Stimulated activated CD4-positive, alpha-beta T cell treated with anti-CD3 and anti-CD28 coated beads, TNF-alpha, amount 100 ng/mL, for 1 hour (primary cell): Measurements from ENCODE around the gene GALNT16.
A peak's percentile ranks its signal among the peaks of the same experiment; 100 is the strongest.
"Not testable (repeated sequence)": the region's sequence is repeated elsewhere in the genome, so short reads cannot be mapped to it uniquely, and the experiment has no call there.

ENCODE experiments used
- DNase-seq, 3 donors: peaks; one replicate each; pipeline ENCODE4 v3.0.0-alpha.2; 2020; ENCODE audit warnings: low read depth in 3 of 3, low spot score in 1 of 3

Gene GALNT16

GRCh38 chr14:69259168-69259526 lies 811 bp upstream of the GALNT16 start:
- no peak for DNase-seq

- DNase-seq, result no peak
Observed at GRCh38 chr14:69260190-69260860, 367 bp downstream of the GALNT16 start.

GRCh38 chr14:69260861-69261564 lies 1.1 kb downstream of the GALNT16 start:
- DNase-seq, result peak in 1 of 3 donors; percentile 28

DNA sequence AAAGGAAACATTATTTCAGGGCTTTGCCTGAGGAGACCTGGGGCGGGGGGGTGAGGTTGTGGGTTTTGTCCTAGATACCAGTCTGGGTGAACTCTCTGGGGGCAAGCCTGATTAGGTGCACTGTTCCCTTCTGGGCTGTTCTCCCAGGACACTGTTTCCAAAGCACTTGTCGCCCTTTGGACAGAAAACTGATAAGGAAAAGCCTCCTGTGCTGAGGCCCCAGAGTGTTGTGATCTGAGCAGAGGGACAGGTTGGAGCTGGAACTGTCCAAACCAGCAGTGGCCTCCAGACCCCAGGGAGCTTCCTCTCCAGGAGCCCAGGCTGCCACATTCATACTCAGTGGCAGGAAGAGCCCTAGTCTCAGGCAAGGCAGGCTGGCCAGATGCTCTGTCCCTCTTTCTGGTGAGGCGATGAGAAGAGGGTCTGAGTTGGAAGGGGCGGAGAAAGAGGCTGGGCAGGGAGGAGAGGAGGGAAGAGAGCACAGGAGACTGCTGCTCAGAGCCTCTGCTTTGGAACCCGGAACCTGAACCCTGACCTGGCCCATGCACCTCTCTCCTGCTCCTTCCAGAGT lies 1.9 kb downstream of the GALNT16 start:
- no peak for DNase-seq

DNA sequence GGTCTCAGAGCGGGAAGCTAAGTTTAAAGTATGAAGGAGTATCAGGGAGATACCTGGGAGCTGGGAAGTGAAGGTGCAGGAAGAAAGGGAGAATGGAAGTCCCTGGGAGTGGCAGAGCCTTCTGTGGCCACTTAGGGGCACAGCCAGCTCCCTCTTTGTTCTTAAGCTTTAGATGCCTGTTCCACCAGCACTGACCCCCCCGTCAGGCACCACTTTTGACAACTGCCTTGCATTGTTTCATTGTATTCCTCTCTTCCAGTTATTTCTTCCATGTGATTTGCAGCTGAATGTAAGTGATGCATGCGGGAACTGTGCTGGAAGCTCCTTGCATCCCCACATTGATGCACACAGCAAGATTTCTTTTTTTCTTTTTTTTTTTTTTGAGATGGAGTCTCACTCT lies 2.6 kb downstream of the GALNT16 start:
- DNase-seq, result no peak

GRCh38 chr14:69263364-69263763 lies 3.4 kb downstream of the GALNT16 start:
- no peak for DNase-seq

GRCh38 chr14:69263771-69264170 lies 3.8 kb downstream of the GALNT16 start:
- DNase-seq, result no peak

- no peak for DNase-seq
Observed at GRCh38 chr14:69266572-69267345, 6.8 kb downstream of the GALNT16 start.

- DNase-seq, result no peak
Observed at GRCh38 chr14:69267492-69267891, 7.5 kb downstream of the GALNT16 start.

DNA sequence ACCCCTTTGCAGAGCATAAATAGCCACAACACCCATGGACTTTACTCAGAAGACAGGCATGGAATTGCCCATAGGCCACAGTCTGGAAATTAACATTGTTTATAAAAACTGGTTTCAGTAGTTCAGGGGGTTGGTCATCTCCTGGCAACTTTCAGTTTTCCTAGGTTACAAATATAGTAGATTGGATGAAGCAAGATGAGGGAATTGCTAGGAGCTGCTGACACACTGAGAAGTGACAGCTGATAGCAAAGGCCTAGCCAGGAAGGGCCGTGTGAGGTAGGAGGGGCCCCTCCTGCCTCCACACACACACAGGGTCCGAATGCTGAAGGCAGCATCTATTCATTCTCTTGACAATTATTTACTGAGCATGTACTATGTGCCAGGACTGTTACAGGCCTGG lies 8.3 kb downstream of the GALNT16 start:
- no peak for DNase-seq

DNA sequence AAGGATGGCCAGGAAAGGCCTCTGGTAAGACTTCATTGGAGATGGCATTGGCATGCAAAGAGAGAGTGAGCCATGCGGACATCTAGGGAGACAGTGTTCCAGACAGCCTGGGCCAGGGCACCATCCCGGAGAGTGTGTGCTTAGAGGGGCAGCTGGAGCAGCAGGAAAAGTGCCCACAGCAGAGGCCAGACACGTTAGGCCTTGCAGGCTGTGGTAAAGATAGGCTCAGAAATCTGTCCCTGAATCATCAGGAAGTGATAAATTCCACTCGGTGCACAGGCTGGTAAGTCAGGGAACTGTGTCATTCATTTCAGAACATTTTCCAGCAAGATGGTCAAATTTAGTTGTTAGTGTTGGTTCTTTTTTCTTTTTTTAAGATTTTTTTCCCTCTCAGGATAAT lies 8.8 kb downstream of the GALNT16 start:
- DNase-seq, result no peak

DNA sequence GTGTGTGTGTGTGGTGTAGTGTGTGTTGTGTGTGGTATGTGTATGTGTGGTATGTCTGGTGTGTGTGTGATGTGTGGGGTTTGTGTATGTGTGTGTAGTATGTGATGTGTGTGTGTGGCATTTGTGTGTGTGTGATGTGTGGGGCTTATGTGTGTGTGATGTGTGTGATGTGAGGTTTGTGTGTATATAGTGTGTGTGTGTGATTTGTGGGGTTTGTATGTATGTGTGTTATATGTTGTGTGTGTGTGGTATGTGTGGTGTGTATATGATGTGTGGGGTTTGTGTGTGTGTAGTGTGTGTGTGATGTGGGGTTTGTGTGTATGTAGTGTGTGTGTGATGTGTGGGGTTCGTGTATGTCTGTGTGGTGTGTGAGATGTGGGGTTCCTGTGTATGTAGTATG lies 9.4 kb downstream of the GALNT16 start:
- no peak for DNase-seq

DNA sequence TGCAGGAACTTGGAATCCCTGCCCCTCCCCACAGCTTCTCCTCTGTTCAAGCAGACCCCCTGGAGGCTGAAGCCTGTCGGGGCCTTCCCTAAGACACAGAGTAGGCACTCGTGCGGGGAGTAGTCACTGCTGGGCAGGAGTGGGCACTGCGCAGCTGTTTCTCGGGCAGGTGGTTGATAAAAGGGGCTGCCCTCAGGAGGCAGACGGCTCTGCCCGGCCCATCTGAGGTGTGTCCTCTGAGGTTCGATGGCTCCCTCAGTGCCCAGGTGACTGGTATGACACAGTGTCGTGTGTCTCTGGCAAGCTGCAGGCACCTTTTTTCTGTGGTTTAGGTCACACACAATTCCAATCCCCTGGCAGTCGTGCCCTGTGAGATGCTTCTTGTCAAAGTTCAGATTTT lies 10.1 kb downstream of the GALNT16 start:
- DNase-seq, result no peak

GRCh38 chr14:69270795-69271708 lies 11.1 kb downstream of the GALNT16 start:
- no peak for DNase-seq

DNA sequence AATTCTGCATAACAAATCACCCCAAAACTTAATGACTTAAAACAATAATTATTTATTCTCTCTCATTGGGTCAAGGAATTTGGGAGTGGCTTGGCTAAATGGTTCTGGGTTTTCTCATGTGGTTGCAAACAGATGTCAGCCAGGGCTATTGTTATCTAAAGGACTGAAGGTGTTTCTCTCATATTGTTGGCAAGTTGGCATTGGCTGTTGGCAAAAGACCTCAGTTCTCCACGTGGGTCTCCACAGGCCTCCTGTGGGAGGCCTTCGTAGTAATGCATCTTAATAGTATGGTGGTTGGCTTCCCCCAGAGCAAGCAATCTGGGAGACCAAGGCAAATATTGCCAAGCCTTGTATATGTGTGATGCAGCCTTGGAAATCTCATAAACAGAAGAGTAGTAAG lies 14.4 kb downstream of the GALNT16 start:
- no peak for DNase-seq

DNA sequence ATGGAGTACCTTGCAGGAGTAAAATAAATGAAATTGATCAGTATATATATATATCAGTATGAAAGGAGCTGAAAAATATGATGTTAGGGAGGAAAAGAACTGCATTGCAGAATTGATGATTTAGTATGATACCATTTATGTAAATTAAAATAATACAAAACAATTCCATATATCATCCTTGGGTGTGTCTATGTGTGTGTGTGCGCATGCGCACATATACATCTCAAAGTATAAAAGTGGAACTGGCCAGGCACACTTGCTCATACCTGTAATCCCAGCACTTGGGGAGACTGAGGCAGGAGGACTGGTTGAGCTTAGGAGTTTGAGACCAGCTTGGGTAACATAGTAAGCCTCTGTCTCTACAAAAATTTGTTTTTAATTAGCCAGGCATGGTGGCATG lies 15.4 kb downstream of the GALNT16 start:
- no peak for DNase-seq

DNA sequence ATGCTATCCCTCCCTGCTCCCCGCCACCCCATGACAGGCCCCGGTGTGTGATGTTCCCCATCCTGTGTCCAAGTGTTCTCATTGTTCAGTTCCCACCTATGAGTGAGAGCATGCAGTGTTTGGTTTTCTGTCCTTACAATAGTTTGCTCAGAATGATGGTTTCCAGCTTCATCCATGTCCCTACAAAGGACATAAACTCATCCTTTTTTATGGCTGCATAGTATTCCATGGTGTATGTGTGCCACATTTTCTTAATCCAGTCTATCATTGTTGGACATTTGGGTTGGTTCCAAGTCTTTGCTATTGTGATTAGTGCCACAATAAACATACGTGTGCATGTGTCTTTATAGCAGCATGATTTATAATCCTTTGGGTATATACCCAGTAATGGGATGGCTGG lies 17.4 kb downstream of the GALNT16 start:
- not testable (repeated sequence) for DNase-seq

DNA sequence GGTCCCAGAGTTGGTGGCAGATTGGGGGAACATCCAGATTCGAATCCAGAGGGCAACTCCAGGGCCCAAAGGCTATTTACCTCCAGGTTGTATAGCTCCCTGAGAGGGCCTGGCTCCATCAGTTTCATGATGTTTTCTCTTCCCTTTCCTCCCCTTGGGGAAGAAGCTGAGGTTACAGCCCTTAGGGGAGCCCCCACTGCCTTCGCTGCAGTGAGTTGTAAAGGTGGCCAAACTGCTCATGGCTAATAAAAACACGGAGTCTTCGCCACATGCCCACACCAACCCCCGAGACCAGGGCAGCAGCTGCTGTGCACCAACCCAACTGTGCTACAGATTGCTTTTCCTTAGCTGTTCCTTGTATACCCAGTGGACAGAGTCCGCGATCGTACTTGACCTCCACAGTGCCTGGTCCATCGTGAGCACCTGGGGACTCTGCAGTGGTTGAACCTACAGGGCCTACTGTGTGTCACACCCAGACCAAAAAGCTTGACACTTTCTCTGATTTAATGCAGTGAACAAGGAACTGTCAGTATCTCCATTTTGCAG lies 20.9 kb downstream of the GALNT16 start:
- no peak for DNase-seq

DNA sequence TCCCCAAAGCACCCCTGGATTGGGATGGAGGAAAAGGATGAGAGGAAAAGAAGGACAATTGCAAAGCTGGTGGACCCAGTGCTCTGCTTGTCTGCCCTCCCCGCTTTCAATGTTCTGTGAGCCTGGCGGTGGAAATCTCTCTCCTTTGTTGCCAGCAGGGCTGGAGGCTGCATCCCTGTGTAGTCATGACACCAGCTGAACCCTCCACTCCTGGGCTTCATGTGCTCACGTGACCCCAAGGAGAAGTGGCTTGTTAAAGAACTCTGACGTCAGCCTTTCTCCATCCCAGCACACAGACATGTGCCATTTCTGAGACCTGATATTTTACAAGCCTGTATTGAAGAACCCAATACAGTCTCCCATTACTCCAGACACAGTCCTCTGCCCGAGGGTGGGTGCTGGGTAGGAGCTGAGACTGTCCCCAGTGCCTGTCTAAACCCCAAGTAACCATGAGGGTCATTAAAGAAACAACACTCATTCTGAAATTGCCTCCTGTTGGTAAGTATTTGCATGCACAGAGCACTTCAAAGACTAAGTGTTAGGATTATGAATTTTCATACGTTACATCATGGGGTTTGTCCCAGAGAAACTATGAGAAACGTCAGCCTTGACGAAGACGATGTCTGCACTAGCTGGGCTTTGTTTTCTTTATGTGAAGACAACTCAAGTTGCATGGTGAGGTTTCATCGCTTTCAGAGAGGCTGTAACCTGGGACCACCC lies 21.7 kb downstream of the GALNT16 start:
- no peak for DNase-seq

- DNase-seq, result no peak
Observed at GRCh38 chr14:69282448-69282847, 22.5 kb downstream of the GALNT16 start.
